T-cell (primary cell): ENCODE measurements around the gene ENPP6. TPM values are rescaled to one million over a fixed set of nuclear protein-coding genes. Genes with fewer than 3 reads are reported as not detected.

ENCODE experiments used
- ATAC-seq, 4 experiments: fragments of 200-7000 bp in 3 of 4; fragments of 150-1000 bp in 1 of 4; cut with Tn5 transposase; replicated peaks in 1 of 4; 1 replicate in 3 of 4; 2 replicates in 1 of 4; pipeline ENCODE4 v1.10.0; 2021; ENCODE audit warnings: moderate library complexity in 3 of 4, mild to moderate bottlenecking in 2 of 4, moderate number of reproducible peaks in 1 of 4
- CTCF ChIA-PET, 2 donors: fragments of 300-600 bp; sonication (Branson Sonifier 250); formaldehyde crosslinking; loops; one replicate each; lab custom pipeline; 2022; ENCODE audit warnings: antibody characterized with exemption in 2 of 2; lab: Charles Lee
- POLR2A ChIA-PET, 2 donors: fragments of 300-600 bp; sonication (Branson Sonifier 250); formaldehyde crosslinking; loops; one replicate each; lab custom pipeline; 2022; ENCODE audit warnings: antibody characterized with exemption in 2 of 2; lab: Charles Lee
- DNase-seq, 35 experiments: peaks; one replicate each; pipeline versions ENCODE4 v3.0.0 to v3.0.0-alpha.2; 2013 to 2023
- H3K27ac ChIP-seq: one replicate; pipeline ENCODE4 v1.5.1; 2013; ENCODE audit warnings: low read length
- H3K27me3 ChIP-seq, 2 experiments: replicated peaks in 1 of 2; 1 replicate in 1 of 2; 2 replicates in 1 of 2; pipeline versions ENCODE4 v1.6.1 to v1.7.0; 2013; ENCODE audit warnings: low read length in 1 of 2, mixed read lengths in 1 of 2; ENCODE audit not compliant: control insufficient read depth in 2 of 2, insufficient read depth in 2 of 2; ENCODE audit errors: extremely low read depth in 1 of 2
- H3K36me3 ChIP-seq, 2 donors: 1 replicate in 1 of 2; 2 replicates in 1 of 2; pipeline versions ENCODE4 v1.6.1 to v1.7.0; 2013; ENCODE audit warnings: low read length in 1 of 2; ENCODE audit not compliant: control insufficient read depth in 2 of 2, insufficient read depth in 1 of 2; ENCODE audit errors: extremely low read depth in 1 of 2
- H3K4me1 ChIP-seq, 2 experiments: 1 replicate in 1 of 2; 2 replicates in 1 of 2; pipeline versions ENCODE4 v1.6.1 to v1.7.0; 2013; ENCODE audit warnings: low read length in 2 of 2, mixed read lengths in 1 of 2; ENCODE audit not compliant: insufficient read depth in 2 of 2, control insufficient read depth in 1 of 2; ENCODE audit errors: extremely low read depth in 1 of 2
- H3K4me3 ChIP-seq, 2 donors: 1 replicate in 1 of 2; 2 replicates in 1 of 2; pipeline versions ENCODE4 v1.5.1 to v1.7.0; 2013; ENCODE audit warnings: mild to moderate bottlenecking in 2 of 2, low read length in 1 of 2, moderate library complexity in 1 of 2; ENCODE audit not compliant: control insufficient read depth in 1 of 2; ENCODE audit errors: extremely low read depth in 1 of 2
- H3K9me3 ChIP-seq: 2 replicates; pipeline ENCODE4 v1.7.0; 2013
- H3K27ac Mint-ChIP-seq, 2 donors: one replicate each; pipeline ENCODE4 v1.8.0; 2020 to 2021; ENCODE audit warnings: mild to moderate bottlenecking in 2 of 2, mixed read lengths in 2 of 2
- H3K27me3 Mint-ChIP-seq, 2 donors: one replicate each; pipeline ENCODE4 v1.8.0; 2021 to 2022; ENCODE audit warnings: mixed read lengths in 2 of 2
- H3K36me3 Mint-ChIP-seq: one replicate; pipeline ENCODE4 v1.8.0; 2021; ENCODE audit warnings: mixed read lengths
- H3K4me1 Mint-ChIP-seq, 3 donors: one replicate each; pipeline ENCODE4 v1.8.0; 2020 to 2022; ENCODE audit warnings: mixed read lengths in 3 of 3, mild to moderate bottlenecking in 1 of 3
- H3K4me3 Mint-ChIP-seq, 3 donors: one replicate each; pipeline ENCODE4 v1.8.0; 2020 to 2022; ENCODE audit warnings: mild to moderate bottlenecking in 3 of 3, mixed read lengths in 3 of 3, moderate library complexity in 3 of 3
- H3K9me3 Mint-ChIP-seq, 3 donors: one replicate each; pipeline ENCODE4 v1.8.0; 2020 to 2022; ENCODE audit warnings: mixed read lengths in 3 of 3
- WGBS: methylation state at CpG from one replicate; pipeline ENCODE4 v1.1.5; 2013; ENCODE audit warnings: missing lambda C conversion rate; ENCODE audit not compliant: insufficient coverage; 5-methylcytosine and 5-hydroxymethylcytosine counted together
- total RNA-seq, 35 experiments: library from RNA in 6 of 35; stranded (reverse) in 6 of 35; fragments of 120-200 nt in 1 of 35; gene quantifications; one replicate each; pipeline versions ENCODE4 v1.2.1 to v1.2.4 and lab custom pipeline; 2013 to 2026

Gene ENPP6
- total RNA-seq, 5 donors from 2014 or later (not counting 1 experiment from before 2014, with no cell fraction given) = not detected

- ChIA-PET POLR2A (no interaction called here), CTCF (interaction anchor here in 1 of 2 donors (0.6 kb wide), 1 partner anchor 1991 kb away, joined by 4 read pairs; no protein-coding TSS in a partner anchor)
- peaks cover 4 to 14% of the 10 kb centered on the region in 2 donors for H3K27me3 Mint-ChIP-seq
- no peak overlapping the region for H3K27ac ChIP-seq
- H3K9me3 Mint-ChIP-seq = no peaks in the 10 kb centered on the region
- H3K27ac Mint-ChIP-seq = no peak overlapping the region
- ATAC-seq (no peak), DNase-seq (no peak)
- 81% methylated on average over 13 of the region's 13 CpGs for WGBS
- H3K27me3 ChIP-seq = peaks cover 0 to 6% of the 10 kb centered on the region in 2 experiments
- H3K9me3 ChIP-seq = no peaks in the 10 kb centered on the region
- no peak overlapping the region for H3K4me3 Mint-ChIP-seq
- no peak overlapping the region for H3K4me3 ChIP-seq
- H3K4me1 Mint-ChIP-seq = peaks cover 0 to 5% (median 0%) of the 10 kb centered on the region in 3 donors
- peaks cover 0 to 3% of the 10 kb centered on the region in 2 experiments for H3K4me1 ChIP-seq
- no peaks in the 10 kb centered on the region for H3K36me3 Mint-ChIP-seq
- no peaks in the 10 kb centered on the region for H3K36me3 ChIP-seq
Measured at GRCh38 chr4:184151988-184152485, 65.6 kb downstream of the ENPP6 start.

- peaks cover 0 to 14% of the 10 kb centered on the region in 2 experiments for H3K27me3 ChIP-seq
- no peak overlapping the region for H3K27ac ChIP-seq
- Mint-ChIP-seq H3K27ac (no peak overlapping the region), H3K4me3 (no peak overlapping the region), H3K9me3 (no peaks in the 10 kb centered on the region), H3K4me1 (peaks cover 0 to 5% (median 0%) of the 10 kb centered on the region in 3 donors), H3K27me3 (peaks cover 8 to 15% of the 10 kb centered on the region in 2 donors), H3K36me3 (no peaks in the 10 kb centered on the region)
- no peaks in the 10 kb centered on the region for H3K36me3 ChIP-seq
- H3K9me3 ChIP-seq = no peaks in the 10 kb centered on the region
- peaks cover 0 to 3% of the 10 kb centered on the region in 2 experiments for H3K4me1 ChIP-seq
- DNase-seq = no peak
- POLR2A ChIA-PET = no interaction called here
- ATAC-seq = no peak
- CTCF ChIA-PET = interaction anchor here in 1 of 2 donors (0.7 kb wide), 1 partner anchor 33 kb away, joined by 3 read pairs; no protein-coding TSS in a partner anchor
- no peak overlapping the region for H3K4me3 ChIP-seq
- WGBS = 84% methylated on average over 7 of the region's 7 CpGs
Measured at GRCh38 chr4:184150102-184150839, 67.4 kb downstream of the ENPP6 start.

- WGBS = 88% methylated on average over 2 of the region's 4 CpGs
- Mint-ChIP-seq H3K4me3 (no peak overlapping the region), H3K9me3 (no peaks in the 10 kb centered on the region), H3K4me1 (peaks cover 0 to 5% (median 0%) of the 10 kb centered on the region in 3 donors), H3K36me3 (no peaks in the 10 kb centered on the region), H3K27ac (no peak overlapping the region), H3K27me3 (peaks cover 8 to 13% of the 10 kb centered on the region in 2 donors)
- no peak for DNase-seq
- peaks cover 0 to 3% of the 10 kb centered on the region in 2 experiments for H3K4me1 ChIP-seq
- no peak overlapping the region for H3K27ac ChIP-seq
- no peaks in the 10 kb centered on the region for H3K36me3 ChIP-seq
- H3K4me3 ChIP-seq = no peak overlapping the region
- ChIA-PET POLR2A (no interaction called here), CTCF (interaction anchor here in 1 of 2 donors (0.7 kb wide), 1 partner anchor 34 kb away, joined by 3 read pairs; no protein-coding TSS in a partner anchor)
- no peak for ATAC-seq
- H3K9me3 ChIP-seq = no peaks in the 10 kb centered on the region
- H3K27me3 ChIP-seq = peaks cover 0 to 20% of the 10 kb centered on the region in 2 experiments
Measured at GRCh38 chr4:184148738-184149637, 68.7 kb downstream of the ENPP6 start.

GRCh38 chr4:184147858-184148737 is 69.6 kb downstream of the ENPP6 start:
- POLR2A ChIA-PET = no interaction called here
- H3K4me1 Mint-ChIP-seq = peaks cover 0 to 5% (median 0%) of the 10 kb centered on the region in 3 donors
- H3K4me3 Mint-ChIP-seq = no peak overlapping the region

GRCh38 chr4:184146951-184147350 is 70.7 kb downstream of the ENPP6 start:
- Histone ChIP-seq H3K27me3 (peaks cover 0 to 27% of the 10 kb centered on the region in 2 experiments), H3K27ac (no peak overlapping the region), H3K9me3 (no peaks in the 10 kb centered on the region), H3K4me3 (no peak overlapping the region), H3K36me3 (no peaks in the 10 kb centered on the region), H3K4me1 (peaks cover 0 to 3% of the 10 kb centered on the region in 2 experiments)
- CTCF ChIA-PET = no interaction called here
- peaks cover 0 to 5% (median 0%) of the 10 kb centered on the region in 3 donors for H3K4me1 Mint-ChIP-seq
- no peak for ATAC-seq
- POLR2A ChIA-PET = no interaction called here
- H3K27me3 Mint-ChIP-seq = peaks cover 13 to 18% of the 10 kb centered on the region in 2 donors
- 75% methylated on average over 10 of the region's 10 CpGs for WGBS
- no peak overlapping the region for H3K4me3 Mint-ChIP-seq
- H3K9me3 Mint-ChIP-seq = no peaks in the 10 kb centered on the region
- no peak for DNase-seq
- H3K36me3 Mint-ChIP-seq = no peaks in the 10 kb centered on the region
- no peak overlapping the region for H3K27ac Mint-ChIP-seq

More at GRCh38 chr4:184147858-184148737, 69.6 kb downstream of the ENPP6 start:
- Mint-ChIP-seq H3K27ac (no peak overlapping the region), H3K9me3 (no peaks in the 10 kb centered on the region), H3K27me3 (peaks cover 13 to 19% of the 10 kb centered on the region in 2 donors), H3K36me3 (no peaks in the 10 kb centered on the region)
- peaks cover 0 to 3% of the 10 kb centered on the region in 2 experiments for H3K4me1 ChIP-seq
- CTCF ChIA-PET = no interaction called here
- peaks cover 0 to 29% of the 10 kb centered on the region in 2 experiments for H3K27me3 ChIP-seq
- DNase-seq = no peak
- H3K27ac ChIP-seq = no peak overlapping the region
- ATAC-seq = no peak
- no peak overlapping the region for H3K4me3 ChIP-seq
- no peaks in the 10 kb centered on the region for H3K36me3 ChIP-seq
- WGBS = 50% methylated on average over 2 of the region's 8 CpGs
- H3K9me3 ChIP-seq = no peaks in the 10 kb centered on the region
